H1 (cell line): ENCODE measurements around the gene CTIF. TPM values are rescaled to one million over a fixed set of nuclear protein-coding genes. Genes with fewer than 3 reads are reported as not detected.

Experiments used
- CTCF ChIA-PET: fragments of 300-600 bp; sonication (Branson Sonifier 250); formaldehyde crosslinking; loops from one replicate; lab custom pipeline; 2021; ENCODE audit not compliant: partially characterized antibody; lab: Charles Lee
- POLR2A ChIA-PET: fragments of 300-600 bp; sonication (Branson Sonifier 250); formaldehyde crosslinking; loops from one replicate; lab custom pipeline; 2021; ENCODE audit warnings: inconsistent platforms; ENCODE audit not compliant: partially characterized antibody; lab: Charles Lee
- DNase-seq, 2 experiments: peaks; one replicate each; pipeline versions ENCODE4 v3.0.0 to v3.0.0-alpha.2; 2010 to 2022; ENCODE audit warnings: low spot score in 2 of 2, low read depth in 1 of 2, mixed read lengths in 1 of 2
- FAIRE-seq: peaks from 2 replicates; lab custom pipeline; 2011; peaks lifted over from hg19 to GRCh38; lab: Jason Lieb, UNC
- H2AFZ ChIP-seq: 2 replicates; pipeline ENCODE4 v1.8.1; 2012; ENCODE audit warnings: low read length, inconsistent platforms
- H2AK5ac ChIP-seq: 2 replicates; pipeline ENCODE4 v1.6.1; 2013; ENCODE audit warnings: low read depth, low read length
- H2BK120ac ChIP-seq: replicated peaks from 2 replicates; pipeline ENCODE3; 2013; ENCODE audit warnings: low read depth, low read length, inconsistent platforms
- H2BK12ac ChIP-seq: 2 replicates; pipeline ENCODE4 v1.6.1; 2013; ENCODE audit warnings: low read depth, low read length
- H2BK15ac ChIP-seq: 2 replicates; pipeline ENCODE4 v1.6.1; 2013; ENCODE audit warnings: low read length
- H2BK20ac ChIP-seq: 2 replicates; pipeline ENCODE4 v1.6.1; 2013; ENCODE audit warnings: low read length
- H2BK5ac ChIP-seq: 2 replicates; pipeline ENCODE4 v1.6.1; 2013; ENCODE audit warnings: low read depth, low read length
- H3K14ac ChIP-seq: 2 replicates; pipeline ENCODE4 v1.6.1; 2013; ENCODE audit warnings: inconsistent platforms; ENCODE audit not compliant: insufficient read length
- H3K18ac ChIP-seq: 2 replicates; pipeline ENCODE4 v1.6.1; 2013; ENCODE audit warnings: low read length; ENCODE audit errors: extremely low read depth
- H3K23ac ChIP-seq: 2 replicates; pipeline ENCODE4 v1.6.1; 2013; ENCODE audit warnings: inconsistent platforms; ENCODE audit not compliant: insufficient read length
- H3K23me2 ChIP-seq: 2 replicates; pipeline ENCODE4 v1.6.1; 2013; ENCODE audit warnings: low read depth, low read length
- H3K27ac ChIP-seq: 2 replicates; pipeline ENCODE4 v1.6.1; 2011; ENCODE audit warnings: low read depth, low read length, inconsistent platforms
- H3K27me3 ChIP-seq, 4 experiments: replicated peaks in 1 of 4; 1 replicate in 1 of 4; 2 replicates in 3 of 4; pipeline versions ENCODE4 v1.6.1 to v1.8.1; 2011 to 2013; ENCODE audit warnings: low read length in 3 of 4, mild to moderate bottlenecking in 3 of 4, inconsistent platforms in 2 of 4, mixed read lengths in 2 of 4, moderate library complexity in 1 of 4; ENCODE audit not compliant: control insufficient read depth in 3 of 4, insufficient read depth in 3 of 4; ENCODE audit errors: extremely low read depth in 1 of 4
- H3K36me3 ChIP-seq, 4 experiments: 2 replicates each; pipeline versions ENCODE4 v1.6.1 to v1.8.1; 2011 to 2013; ENCODE audit warnings: mild to moderate bottlenecking in 4 of 4, low read length in 3 of 4, moderate library complexity in 2 of 4, control low read depth in 1 of 4, inconsistent platforms in 1 of 4; ENCODE audit not compliant: insufficient read depth in 4 of 4, control insufficient read depth in 2 of 4
- H3K4ac ChIP-seq: replicated peaks from 2 replicates; pipeline ENCODE3; 2013; ENCODE audit warnings: low read length, low read depth, mixed read lengths, inconsistent platforms; ENCODE audit not compliant: insufficient read length
- H3K4me1 ChIP-seq, 4 experiments: replicated peaks in 1 of 4; 1 replicate in 1 of 4; 2 replicates in 3 of 4; pipeline versions ENCODE4 v1.6.1 to v1.8.1; 2011 to 2013; ENCODE audit warnings: low read length in 3 of 4, inconsistent platforms in 2 of 4, mixed read lengths in 1 of 4; ENCODE audit not compliant: insufficient read depth in 4 of 4, control insufficient read depth in 3 of 4
- H3K4me2 ChIP-seq, 2 experiments: 2 replicates each; pipeline versions ENCODE4 v1.6.1 to v1.8.1; 2011 to 2013; ENCODE audit warnings: low read depth in 2 of 2, low read length in 2 of 2, control low read depth in 1 of 2, inconsistent platforms in 1 of 2, mild to moderate bottlenecking in 1 of 2; ENCODE audit not compliant: insufficient read depth in 1 of 2
- H3K4me3 ChIP-seq, 4 experiments: fragments of 200-600, 300-600 bp in 1 of 4; sonication (generic), shearing (Covaris generic), sonication (Bioruptor Twin) in 1 of 4; 2 replicates each; pipeline versions ENCODE4 v1.5.1 to v1.8.1; 2011 to 2016; ENCODE audit warnings: low read length in 4 of 4, low read depth in 3 of 4, control low read depth in 2 of 4, inconsistent platforms in 2 of 4, mild to moderate bottlenecking in 2 of 4, mixed read lengths in 1 of 4, moderate library complexity in 1 of 4; ENCODE audit not compliant: insufficient read depth in 2 of 4; ENCODE audit errors: extremely low read depth in 1 of 4
- H3K56ac ChIP-seq: replicated peaks from 2 replicates; pipeline ENCODE3; 2013; ENCODE audit warnings: low read depth, mild to moderate bottlenecking, mixed read lengths, low read length, inconsistent platforms; ENCODE audit not compliant: insufficient read length
- H3K79me1 ChIP-seq: 2 replicates; pipeline ENCODE4 v1.6.1; 2013; ENCODE audit warnings: low read depth, low read length, control low read depth
- H3K79me2 ChIP-seq, 2 experiments: 2 replicates each; pipeline versions ENCODE4 v1.6.1 to v1.8.1; 2012 to 2013; ENCODE audit warnings: low read length in 2 of 2, mild to moderate bottlenecking in 2 of 2, inconsistent platforms in 1 of 2; ENCODE audit not compliant: insufficient read depth in 2 of 2, control insufficient read depth in 1 of 2
- H3K9ac ChIP-seq, 4 experiments: replicated peaks in 1 of 4; 1 replicate in 1 of 4; 2 replicates in 3 of 4; pipeline versions ENCODE4 v1.6.1 to v1.8.1; 2011 to 2013; ENCODE audit warnings: low read depth in 3 of 4, low read length in 3 of 4, control low read depth in 2 of 4, mild to moderate bottlenecking in 2 of 4, moderate library complexity in 2 of 4, inconsistent platforms in 1 of 4; ENCODE audit errors: extremely low read depth in 1 of 4
- H3K9me3 ChIP-seq, 2 experiments: 2 replicates each; pipeline versions ENCODE4 v1.6.1 to v1.8.1; 2012 to 2013; ENCODE audit warnings: mild to moderate bottlenecking in 2 of 2, moderate library complexity in 2 of 2, control low read depth in 1 of 2, inconsistent platforms in 1 of 2, low read depth in 1 of 2, low read length in 1 of 2, mixed read lengths in 1 of 2; ENCODE audit not compliant: insufficient read depth in 2 of 2
- H4K20me1 ChIP-seq, 2 experiments: replicated peaks in 1 of 2; 2 replicates each; pipeline versions ENCODE3 to v1.8.1; 2011 to 2013; ENCODE audit warnings: inconsistent platforms in 2 of 2, low read length in 2 of 2, mild to moderate bottlenecking in 1 of 2; ENCODE audit not compliant: insufficient read depth in 2 of 2, control insufficient read depth in 1 of 2
- H4K5ac ChIP-seq: 2 replicates; pipeline ENCODE4 v1.6.1; 2013; ENCODE audit warnings: low read length, low read depth, mixed read lengths, inconsistent platforms; ENCODE audit not compliant: insufficient read length
- H4K8ac ChIP-seq: 2 replicates; pipeline ENCODE4 v1.8.0; 2013; ENCODE audit warnings: mild to moderate bottlenecking, moderate library complexity, low read length, inconsistent platforms; ENCODE audit not compliant: insufficient read depth; ENCODE audit errors: extremely low read depth
- H4K91ac ChIP-seq: replicated peaks from 2 replicates; pipeline ENCODE3; 2013; ENCODE audit warnings: low read length, mixed read lengths, inconsistent platforms; ENCODE audit not compliant: insufficient read length
- BACH1 ChIP-seq: IDR thresholded peaks from 2 replicates; pipeline ENCODE4 v1.6.1; 2012; ENCODE audit warnings: low read length, improper control_type of control experiment
- GTF2F1 ChIP-seq: IDR thresholded peaks from 2 replicates; pipeline ENCODE4 v1.6.1; 2012; ENCODE audit warnings: low read depth, low read length, improper control_type of control experiment, borderline replicate concordance
- MAFK ChIP-seq: IDR thresholded peaks from 2 replicates; pipeline ENCODE4 v1.6.1; 2012; ENCODE audit warnings: low read depth, mild to moderate bottlenecking, improper control_type of control experiment, low read length
- NANOG ChIP-seq: IDR thresholded peaks from 2 replicates; pipeline ENCODE4 v1.6.1; 2011; ENCODE audit warnings: low read length, low read depth, mild to moderate bottlenecking, inconsistent platforms; ENCODE audit not compliant: insufficient read depth, poor library complexity, severe bottlenecking
- POLR2AphosphoS5 ChIP-seq: IDR thresholded peaks from 2 replicates; pipeline ENCODE4 v1.6.1; 2011; ENCODE audit warnings: low read depth, low read length
- RNF2 ChIP-seq: fragments of 200-900, 300-1000 bp; sonication (generic); IDR thresholded peaks from 2 replicates; pipeline ENCODE4 v1.7.1; 2016; ENCODE audit warnings: borderline replicate concordance, low read depth, mild to moderate bottlenecking, antibody characterized with exemption, low read length; ENCODE audit not compliant: poor library complexity, severe bottlenecking; ENCODE audit errors: missing control alignments
- SAP30 ChIP-seq: fragments of 300-600 bp; sonication (generic); IDR thresholded peaks from 2 replicates; pipeline ENCODE4 v1.7.1; 2012; ENCODE audit warnings: low read length, moderate library complexity, mild to moderate bottlenecking, inconsistent platforms; ENCODE audit not compliant: insufficient read depth, insufficient replicate concordance
- SIX5 ChIP-seq: IDR thresholded peaks from 2 replicates; pipeline ENCODE4 v1.6.1; 2011; ENCODE audit warnings: mild to moderate bottlenecking, low read depth, low read length
- TCF12 ChIP-seq: IDR thresholded peaks from 2 replicates; pipeline ENCODE4 v1.6.1; 2011; ENCODE audit warnings: low read depth, mild to moderate bottlenecking, low read length
- YY1 ChIP-seq: IDR thresholded peaks from 2 replicates; pipeline ENCODE4 v1.6.1; 2011; ENCODE audit warnings: low read depth, mild to moderate bottlenecking, low read length
- WGBS, 2 experiments: shearing (Covaris generic) in 1 of 2; methylation state at CpG; one replicate each; pipeline versions ENCODE4 v1.1.6 to v1.1.7; 2013 to 2015; ENCODE audit warnings: low lambda C conversion rate in 2 of 2, mixed read lengths in 2 of 2, inconsistent platforms in 1 of 2, low coverage in 1 of 2, missing lambda C conversion rate in 1 of 2; ENCODE audit not compliant: insufficient replicate concordance in 2 of 2, insufficient coverage in 1 of 2, insufficient read length in 1 of 2; ENCODE audit errors: extremely low coverage in 1 of 2, missing lambda C conversion rate in 1 of 2; 5-methylcytosine and 5-hydroxymethylcytosine counted together
- polyA plus RNA-seq, 7 experiments: library from polyadenylated mRNA; depleted of rRNA in 3 of 7; stranded (reverse) in 5 of 7; unstranded in 2 of 7; fragments of >200 nt in 5 of 7; fragments of 200-250 nt in 2 of 7; gene quantifications; 1 replicate in 5 of 7; 2 replicates in 1 of 7; 4 replicates in 1 of 7; pipeline versions ENCODE4 v1.2.1 to v1.2.3, GENCODE V29; 2011 to 2013; ENCODE audit warnings: missing spikeins in 2 of 7, mixed read lengths in 2 of 7
- total RNA-seq: library from RNA; stranded (reverse); fragmentation: NEBNext Ultra II Directional; extraction: Animal tissue kit (Norgen Biotek cat#: 25700); gene quantifications from 2 replicates; pipeline ENCODE4 v1.2.1, GENCODE V29; 2021
- TF ChIP-seq, protein P1 (sequence below), 3 experiments: IDR thresholded peaks; 1 replicate in 2 of 3; 2 replicates in 1 of 3; pipeline versions ENCODE4 v1.5.1 to v1.6.1; 2011; ENCODE audit warnings: low read length in 3 of 3, mild to moderate bottlenecking in 3 of 3, inconsistent platforms in 2 of 3, low read depth in 1 of 3, moderate library complexity in 1 of 3; ENCODE audit not compliant: insufficient read depth in 1 of 3; ENCODE audit errors: control extremely low read depth in 1 of 3

Gene CTIF
- total and polyA plus RNA-seq, 2 of the 8 experiments (the other 6 are each of a cell fraction or from before 2014, with no cell fraction given): 9.0 to 17.8 TPM

DNA sequence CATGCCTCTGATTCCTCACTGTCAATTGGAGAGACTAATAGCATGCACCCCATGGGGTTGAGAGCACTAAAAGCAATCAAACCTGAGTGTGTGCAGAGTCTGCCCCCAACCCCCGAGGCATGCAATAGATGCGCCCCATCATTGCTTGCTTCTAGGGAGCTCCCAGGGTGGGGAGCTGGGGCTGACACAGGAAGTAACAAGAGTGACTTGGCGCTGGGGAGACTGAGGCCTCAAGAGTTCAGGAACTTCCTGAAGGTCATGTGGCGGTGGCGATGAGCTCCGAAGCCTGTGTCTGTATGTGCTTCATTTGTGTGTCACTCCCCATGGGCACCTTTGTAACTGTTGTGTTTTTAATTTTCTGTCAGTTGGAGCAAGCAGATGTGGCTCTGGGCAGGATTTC is 61.2 kb downstream of the CTIF start:
- no peak overlapping the region for H4K91ac ChIP-seq
- H3K9ac ChIP-seq: no peak overlapping the region
- no peak overlapping the region for H2BK20ac ChIP-seq
- ChIA-PET POLR2A (interaction anchor here (1.0 kb wide), 1 partner anchor 62 kb away, joined by 3 read pairs; the partner anchor contains the start of gene CTIF), CTCF (interaction anchor here (0.7 to 4.9 kb wide), 11 partner anchors 9 to 851 kb away, joined by 3 to 22 read pairs (median 3); no protein-coding TSS in a partner anchor)
- H3K4ac ChIP-seq: no peak overlapping the region
- DNase-seq (no peak), FAIRE-seq (no peak)
- no peak overlapping the region for H3K23ac ChIP-seq
- 0 out of 2 replicates have a peak, but pooled peaks cover 3% of the 10 kb centered on the region for H3K79me1 ChIP-seq
- H2BK5ac ChIP-seq: no peak overlapping the region
- no peak overlapping the region for H3K56ac ChIP-seq
- H3K27me3 ChIP-seq: no peaks in the 10 kb centered on the region
- peaks cover 0 to 9% of the 10 kb centered on the region in 2 experiments for H4K20me1 ChIP-seq
- 86% methylated on average over 6 of the region's 6 CpGs; no CpG with 5 or more reads in 1 of the 2 experiments for WGBS, 2 experiments
- H3K4me2 ChIP-seq: no peak overlapping the region
- H4K8ac ChIP-seq: no peak overlapping the region
- no peak overlapping the region for H2BK120ac ChIP-seq
- no peak overlapping the region for H3K4me3 ChIP-seq
- H4K5ac ChIP-seq: no peak overlapping the region
- H3K9me3 ChIP-seq: no peaks in the 10 kb centered on the region
- no peak overlapping the region for H2BK12ac ChIP-seq
- H2BK15ac ChIP-seq: no peak overlapping the region
- no peak overlapping the region for H2AK5ac ChIP-seq
- no peak overlapping the region for H3K18ac ChIP-seq
- H2AFZ ChIP-seq: no peak overlapping the region
- H3K14ac ChIP-seq: no peak overlapping the region
- no peak overlapping the region for H3K27ac ChIP-seq
- H3K4me1 ChIP-seq: peaks cover 0 to 4% (median under 1%) of the 10 kb centered on the region in 4 experiments; a peak in 2 of 7 replicates
- H3K79me2 ChIP-seq: 0 out of 4 replicates have a peak, but pooled peaks cover 0 to 2% of the 10 kb centered on the region in 2 experiments
- H3K36me3 ChIP-seq: no peaks in the 10 kb centered on the region
- H3K23me2 ChIP-seq: peaks cover 10% of the 10 kb centered on the region; the same call in 1 of the 2 replicates
- TF ChIP-seq RNF2 (no peak), YY1 (no peak), GTF2F1 (no peak), TCF12 (no peak), BACH1 (no peak), SIX5 (no peak), SAP30 (no peak), POLR2AphosphoS5 (no peak), MAFK (no peak), NANOG (no peak)
- TF ChIP-seq, protein P1, sequence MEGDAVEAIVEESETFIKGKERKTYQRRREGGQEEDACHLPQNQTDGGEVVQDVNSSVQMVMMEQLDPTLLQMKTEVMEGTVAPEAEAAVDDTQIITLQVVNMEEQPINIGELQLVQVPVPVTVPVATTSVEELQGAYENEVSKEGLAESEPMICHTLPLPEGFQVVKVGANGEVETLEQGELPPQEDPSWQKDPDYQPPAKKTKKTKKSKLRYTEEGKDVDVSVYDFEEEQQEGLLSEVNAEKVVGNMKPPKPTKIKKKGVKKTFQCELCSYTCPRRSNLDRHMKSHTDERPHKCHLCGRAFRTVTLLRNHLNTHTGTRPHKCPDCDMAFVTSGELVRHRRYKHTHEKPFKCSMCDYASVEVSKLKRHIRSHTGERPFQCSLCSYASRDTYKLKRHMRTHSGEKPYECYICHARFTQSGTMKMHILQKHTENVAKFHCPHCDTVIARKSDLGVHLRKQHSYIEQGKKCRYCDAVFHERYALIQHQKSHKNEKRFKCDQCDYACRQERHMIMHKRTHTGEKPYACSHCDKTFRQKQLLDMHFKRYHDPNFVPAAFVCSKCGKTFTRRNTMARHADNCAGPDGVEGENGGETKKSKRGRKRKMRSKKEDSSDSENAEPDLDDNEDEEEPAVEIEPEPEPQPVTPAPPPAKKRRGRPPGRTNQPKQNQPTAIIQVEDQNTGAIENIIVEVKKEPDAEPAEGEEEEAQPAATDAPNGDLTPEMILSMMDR (IDR thresholded peaks at IDR 0.05; ENCODE audit: control extremely low read depth in 1 of 3, insufficient read depth in 1 of 3, low read depth in 1 of 3, low read length in 3 of 3): no peak
